Fibroblast of mammary gland (primary cell): Measurements from ENCODE around the gene ZNF710.

Experiments
- DNase-seq: peaks from one replicate; pipeline ENCODE4 v3.0.0-alpha.2; 2010; ENCODE audit warnings: low read depth
- H3K4me3 ChIP-seq: 2 replicates; pipeline ENCODE4 v1.5.1; 2011; ENCODE audit warnings: low read depth, mild to moderate bottlenecking, low read length, moderate library complexity; ENCODE audit not compliant: control insufficient read depth
- TF ChIP-seq, protein P1 (sequence below): conservative IDR thresholded peaks from 2 replicates; pipeline ENCODE4 v1.5.1; 2011; ENCODE audit warnings: low read depth, low read length, inconsistent platforms; ENCODE audit not compliant: control insufficient read depth, insufficient read depth

Gene ZNF710

DNA sequence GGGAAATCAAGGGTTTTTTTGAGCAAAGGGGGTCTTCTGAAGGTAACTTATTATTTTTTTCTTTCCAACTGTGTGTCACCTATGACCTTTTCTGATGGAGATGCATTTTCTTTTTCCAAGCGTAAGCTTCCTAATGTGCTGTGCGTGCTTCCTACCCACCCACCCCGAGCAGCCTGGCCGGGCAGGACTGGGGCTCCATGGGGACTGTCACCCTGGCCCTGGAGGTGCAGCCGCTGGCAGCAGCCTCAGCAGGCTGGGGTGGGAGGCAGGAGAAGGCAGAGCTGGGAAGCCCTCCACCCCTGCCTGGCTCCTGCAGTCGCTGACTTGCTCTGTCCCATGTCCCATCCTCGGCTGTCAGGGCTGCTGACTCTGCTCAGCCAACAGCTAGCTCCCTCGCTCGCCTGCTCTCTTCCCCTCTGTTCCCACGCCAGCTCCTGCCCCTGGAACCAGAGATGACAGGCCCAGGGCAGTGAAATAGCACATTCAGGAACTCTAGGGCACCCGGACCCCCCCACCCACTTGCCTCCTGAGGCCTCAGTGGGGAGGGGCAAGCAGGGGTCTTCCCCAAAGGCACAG, 79.8 kb downstream of the ZNF710 start:
- DNase-seq, result no peak
- H3K4me3 ChIP-seq, result no peak overlapping the region
- TF ChIP-seq, protein P1, sequence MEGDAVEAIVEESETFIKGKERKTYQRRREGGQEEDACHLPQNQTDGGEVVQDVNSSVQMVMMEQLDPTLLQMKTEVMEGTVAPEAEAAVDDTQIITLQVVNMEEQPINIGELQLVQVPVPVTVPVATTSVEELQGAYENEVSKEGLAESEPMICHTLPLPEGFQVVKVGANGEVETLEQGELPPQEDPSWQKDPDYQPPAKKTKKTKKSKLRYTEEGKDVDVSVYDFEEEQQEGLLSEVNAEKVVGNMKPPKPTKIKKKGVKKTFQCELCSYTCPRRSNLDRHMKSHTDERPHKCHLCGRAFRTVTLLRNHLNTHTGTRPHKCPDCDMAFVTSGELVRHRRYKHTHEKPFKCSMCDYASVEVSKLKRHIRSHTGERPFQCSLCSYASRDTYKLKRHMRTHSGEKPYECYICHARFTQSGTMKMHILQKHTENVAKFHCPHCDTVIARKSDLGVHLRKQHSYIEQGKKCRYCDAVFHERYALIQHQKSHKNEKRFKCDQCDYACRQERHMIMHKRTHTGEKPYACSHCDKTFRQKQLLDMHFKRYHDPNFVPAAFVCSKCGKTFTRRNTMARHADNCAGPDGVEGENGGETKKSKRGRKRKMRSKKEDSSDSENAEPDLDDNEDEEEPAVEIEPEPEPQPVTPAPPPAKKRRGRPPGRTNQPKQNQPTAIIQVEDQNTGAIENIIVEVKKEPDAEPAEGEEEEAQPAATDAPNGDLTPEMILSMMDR, result no peak

DNA sequence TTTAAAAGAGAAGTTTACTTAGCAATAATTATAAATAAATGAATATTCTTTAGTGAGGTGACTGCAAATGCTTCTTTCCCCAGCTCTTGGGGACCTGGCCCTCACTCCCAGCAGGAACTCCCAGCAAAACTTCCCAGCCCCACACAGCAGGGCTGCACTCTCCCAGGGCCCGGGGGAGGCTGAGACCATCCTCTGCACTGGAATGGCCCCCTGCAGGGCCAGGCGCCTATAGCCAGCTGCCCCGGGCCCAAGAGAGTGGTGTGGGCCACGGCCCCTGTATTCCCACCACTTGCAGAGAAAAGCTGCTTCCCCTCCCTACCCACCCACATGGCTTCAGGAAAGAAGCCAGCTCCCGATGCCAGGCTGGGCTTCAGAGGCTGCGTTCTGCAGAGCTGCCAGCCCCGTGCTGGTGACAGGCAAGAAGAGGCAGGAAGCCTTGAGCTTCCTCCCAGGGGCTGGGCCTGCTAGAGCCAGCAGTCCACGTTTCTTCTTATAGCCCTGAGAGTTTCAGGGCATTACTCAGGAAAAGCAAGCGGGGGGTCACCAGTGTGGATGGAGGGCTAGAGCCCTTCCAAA, 81.1 kb downstream of the ZNF710 start:
- H3K4me3 ChIP-seq, result no peak overlapping the region
- TF ChIP-seq, protein P1, result no peak
- no peak for DNase-seq

DNA sequence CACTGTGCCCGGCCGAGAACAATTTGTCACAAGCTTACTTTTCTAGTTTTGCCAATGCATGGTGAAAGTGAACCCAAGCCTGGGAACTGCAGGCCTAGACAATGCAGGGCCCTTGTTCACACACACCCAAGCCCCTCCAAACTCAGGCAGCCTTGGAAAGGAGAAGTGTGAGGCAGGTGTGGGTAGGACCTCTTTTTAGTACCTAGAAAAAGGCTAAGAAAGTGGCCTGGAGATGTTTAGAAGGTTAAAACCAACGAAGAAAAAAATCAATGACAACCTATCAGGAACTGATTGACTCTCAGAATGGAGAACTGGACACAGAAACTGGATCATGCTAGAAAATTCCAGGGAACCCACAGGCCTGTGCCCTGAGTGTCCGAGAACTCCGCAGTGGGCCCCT, 82.3 kb downstream of the ZNF710 start:
- H3K4me3 ChIP-seq, result no peak overlapping the region
- DNase-seq, result no peak
- TF ChIP-seq, protein P1, result no peak

DNA sequence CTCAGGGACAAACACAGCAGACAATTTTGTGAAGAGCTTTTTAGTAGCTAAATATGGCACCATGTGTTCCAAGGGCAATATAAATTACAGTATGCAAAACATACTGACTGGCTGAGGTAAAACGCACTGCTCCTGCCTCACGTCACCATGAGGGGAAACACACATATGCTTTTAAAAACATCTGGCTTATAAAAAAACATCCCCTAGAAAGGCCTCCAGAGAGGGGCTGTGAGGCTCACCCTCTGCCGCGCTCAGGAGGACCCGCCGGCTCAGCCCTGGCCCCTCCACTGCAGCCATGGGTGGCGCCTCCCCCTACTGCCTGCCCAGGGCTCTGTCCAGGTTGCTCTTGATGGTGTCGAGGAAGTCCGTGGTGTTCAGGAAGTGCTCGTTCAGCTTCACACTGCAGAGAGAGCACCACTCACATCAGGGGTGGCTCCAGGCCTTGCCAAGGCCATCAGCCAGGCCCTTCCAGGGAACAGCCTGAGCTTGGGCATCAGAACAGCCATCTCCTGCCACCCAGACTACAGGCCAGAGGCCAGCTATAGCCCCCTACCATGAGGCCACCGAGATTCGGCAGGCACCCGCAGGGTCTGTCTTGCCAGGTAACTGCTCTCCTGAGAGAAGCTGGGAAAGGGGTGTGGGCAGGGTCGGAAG, 83.0 kb downstream of the ZNF710 start:
- no peak overlapping the region for H3K4me3 ChIP-seq
- no peak for DNase-seq
- TF ChIP-seq, protein P1, result no peak

DNA sequence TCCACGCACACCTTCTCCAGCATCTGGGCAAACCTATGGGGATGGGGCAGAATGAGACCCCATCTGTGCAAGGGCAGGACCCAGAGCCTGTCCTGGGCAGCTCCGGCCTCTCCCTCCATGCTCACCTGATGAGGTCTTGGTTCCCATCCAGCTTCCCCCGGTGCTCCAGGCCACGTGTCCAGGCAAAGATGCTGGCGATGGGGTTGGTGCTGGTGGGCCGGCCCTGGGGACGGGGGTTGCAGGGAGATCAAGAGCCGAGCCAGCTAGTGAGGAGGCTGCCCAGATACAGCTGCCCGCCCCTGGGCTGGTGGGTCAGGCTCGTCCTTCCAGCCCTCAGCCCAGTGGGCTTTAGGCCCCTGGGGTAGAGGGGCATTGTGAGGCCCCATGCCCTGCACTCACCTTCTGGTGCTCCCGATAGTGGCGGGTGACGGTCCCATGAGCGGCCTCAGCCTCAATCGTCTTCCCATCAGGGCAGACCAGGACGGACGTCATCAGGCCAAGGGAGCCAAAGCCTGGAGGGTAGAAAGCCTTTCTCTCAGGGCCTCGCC, 83.8 kb downstream of the ZNF710 start:
- DNase-seq, result no peak
- no peak overlapping the region for H3K4me3 ChIP-seq
- TF ChIP-seq, protein P1, result no peak

DNA sequence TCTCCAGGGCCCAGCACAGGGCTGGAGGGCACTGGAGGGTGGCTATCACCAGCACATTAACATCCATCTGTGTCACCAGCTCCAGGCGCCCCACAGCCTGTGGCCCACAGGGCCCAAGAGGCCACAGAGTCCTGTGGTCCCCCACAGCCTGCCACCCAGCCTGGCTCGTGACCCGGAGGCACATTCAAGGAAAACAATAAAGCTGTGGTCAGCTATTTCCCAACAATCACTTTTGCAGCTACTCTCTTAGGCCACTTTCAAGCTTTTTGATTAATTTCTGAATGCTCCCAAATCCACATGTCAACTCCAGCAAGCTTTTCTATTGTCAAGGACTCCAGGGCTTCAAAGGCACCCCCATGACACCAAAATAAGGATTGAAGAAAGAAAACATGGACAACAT, 84.4 kb downstream of the ZNF710 start:
- DNase-seq, result no peak
- TF ChIP-seq, protein P1, result no peak
- H3K4me3 ChIP-seq, result no peak overlapping the region

DNA sequence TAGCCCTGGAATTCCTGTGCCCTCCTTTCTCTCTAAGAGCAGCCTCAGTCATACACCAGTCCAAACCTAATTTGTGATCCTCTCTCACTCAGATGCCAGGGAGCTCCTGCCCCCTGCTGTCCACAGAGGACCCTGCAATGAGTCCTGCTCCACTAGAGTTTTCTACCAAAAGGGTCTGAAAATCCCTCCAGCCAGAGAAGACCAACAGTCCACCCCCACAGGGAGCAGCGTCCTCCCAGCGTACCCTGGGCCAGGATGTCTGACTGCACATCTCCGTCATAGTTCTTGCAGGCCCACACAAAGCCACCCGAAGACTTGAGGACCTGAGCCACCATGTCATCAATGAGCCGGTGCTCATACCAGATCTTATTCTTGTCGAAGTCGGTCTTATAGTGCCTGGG, 85.7 kb downstream of the ZNF710 start:
- DNase-seq, result peak; percentile 54
- no peak overlapping the region for H3K4me3 ChIP-seq
- TF ChIP-seq, protein P1, result peak; percentile 82
